SH-SY5Y (cell line): ENCODE measurements around the gene CTCFL.

ENCODE experiments used
- GATA2 ChIP-seq: IDR thresholded peaks from 2 replicates; pipeline ENCODE4 v1.6.1; 2011; ENCODE audit warnings: mild to moderate bottlenecking, low read depth, low read length
- GATA3 ChIP-seq: IDR thresholded peaks from 2 replicates; pipeline ENCODE4 v1.6.1; 2011; ENCODE audit warnings: low read depth, mild to moderate bottlenecking, low read length, moderate library complexity

The CTCFL gene

GRCh38 chr20:57564951-57565642 lies 40.2 kb upstream of the CTCFL start:
- no peak for TF ChIP-seq GATA3
- no peak for TF ChIP-seq GATA2

GRCh38 chr20:57564180-57564802 lies 39.4 kb upstream of the CTCFL start:
- no peak for TF ChIP-seq GATA2
- no peak for TF ChIP-seq GATA3

GRCh38 chr20:57563522-57563921 lies 38.6 kb upstream of the CTCFL start:
- TF ChIP-seq GATA3 (no peak), GATA2 (no peak)

- no peak for TF ChIP-seq GATA3
- no peak for TF ChIP-seq GATA2
Observed at GRCh38 chr20:57562541-57563465, 37.9 kb upstream of the CTCFL start.

GRCh38 chr20:57561356-57562279 lies 36.7 kb upstream of the CTCFL start:
- no peak for TF ChIP-seq GATA2
- no peak for TF ChIP-seq GATA3

GRCh38 chr20:57560554-57561355 lies 35.8 kb upstream of the CTCFL start, which contains the start of gene PCK1:
Gene PCK1, plus strand, starts transcription at chr20:57561110. Its CDS starts 302 bp downstream, at chr20:57561412.
- TF ChIP-seq GATA2 (no peak), GATA3 (no peak)

- TF ChIP-seq GATA2, result no peak
- TF ChIP-seq GATA3, result no peak
Observed at GRCh38 chr20:57559658-57560553, 35.0 kb upstream of the CTCFL start.

GRCh38 chr20:57559289-57559634 lies 34.3 kb upstream of the CTCFL start:
- TF ChIP-seq GATA2 (no peak), GATA3 (no peak)

GRCh38 chr20:57558614-57559288 lies 33.8 kb upstream of the CTCFL start:
- TF ChIP-seq GATA3 (no peak), GATA2 (no peak)

- TF ChIP-seq GATA2 (no peak), GATA3 (no peak)
Observed at GRCh38 chr20:57557926-57558613, 33.1 kb upstream of the CTCFL start.

- TF ChIP-seq GATA2 (no peak), GATA3 (no peak)
Observed at GRCh38 chr20:57556980-57557274, 32.0 kb upstream of the CTCFL start.
